Progenitor cell of endocrine pancreas (in vitro differentiated cells): ENCODE results near the gene TOMM20. TPM values are rescaled to one million over a fixed set of nuclear protein-coding genes. Genes with fewer than 3 reads are reported as not detected.
"Not testable (repeated sequence)": the region's sequence is repeated elsewhere in the genome, so short reads cannot be mapped to it uniquely, and the experiment has no call there.

Experiments
- DNase-seq: peaks from one replicate; pipeline ENCODE4 v3.0.0; 2021; ENCODE audit warnings: low spot score; ENCODE audit not compliant: unreplicated experiment
- H3K27ac Mint-ChIP-seq: 2 replicates; pipeline ENCODE4 v1.8.0; 2021; ENCODE audit warnings: mild to moderate bottlenecking, moderate library complexity, mixed read lengths
- H3K27me3 Mint-ChIP-seq: 2 replicates; pipeline ENCODE4 v1.8.0; 2021; ENCODE audit warnings: mixed read lengths
- H3K36me3 Mint-ChIP-seq: 2 replicates; pipeline ENCODE4 v1.8.0; 2022; ENCODE audit warnings: mixed read lengths; ENCODE audit not compliant: insufficient read depth
- H3K4me1 Mint-ChIP-seq: 2 replicates; pipeline ENCODE4 v1.8.0; 2021; ENCODE audit warnings: low read depth, mixed read lengths
- H3K4me3 Mint-ChIP-seq: 2 replicates; pipeline ENCODE4 v1.8.0; 2021; ENCODE audit warnings: low read depth, mild to moderate bottlenecking, moderate library complexity, mixed read lengths
- H3K9me3 Mint-ChIP-seq: 2 replicates; pipeline ENCODE4 v1.8.0; 2021; ENCODE audit warnings: low read depth, mixed read lengths
- CTCF ChIP-seq: fragments of 200-600 bp; sonication (generic); IDR thresholded peaks from one replicate; pipeline ENCODE4 v1.5.0; 2021; ENCODE audit warnings: antibody characterized with exemption, mild to moderate bottlenecking; ENCODE audit not compliant: unreplicated experiment
- total RNA-seq: library from RNA; stranded (reverse); gene quantifications from 2 replicates; pipeline ENCODE4 v1.2.1, GENCODE V29; 2021

TOMM20 gene
- total RNA-seq, 1 donor from 2014 or later, result 110 TPM

- Mint-ChIP-seq H3K4me1 (peaks cover 10% of the 10 kb centered on the region), H3K27me3 (no peaks in the 10 kb centered on the region), H3K9me3 (no peaks in the 10 kb centered on the region), H3K36me3 (peaks cover 3% of the 10 kb centered on the region), H3K4me3 (peak within 1 kb of the TSS; percentile 97), H3K27ac (peak within 1 kb of the TSS; percentile 98)
- peak; percentile 18 for TF ChIP-seq CTCF
- peak; percentile 84 for DNase-seq
Measured at GRCh38 chr1:235160957-235161684, 32.5 kb upstream of the TOMM20 start, which contains the start of gene RBM34. RBM34 (minus strand) TSS chr1:235161250; CDS start chr1:235161226, 24 bp downstream.

GRCh38 chr1:235160383-235160956 lies 31.8 kb upstream of the TOMM20 start:
- no peaks in the 10 kb centered on the region for H3K27me3 Mint-ChIP-seq
- H3K36me3 Mint-ChIP-seq, result peaks cover 3% of the 10 kb centered on the region
- no peak for TF ChIP-seq CTCF
- H3K9me3 Mint-ChIP-seq, result no peaks in the 10 kb centered on the region
- peaks cover 10% of the 10 kb centered on the region for H3K4me1 Mint-ChIP-seq
- H3K4me3 Mint-ChIP-seq, result peak overlapping the region; percentile 97
- no peak for DNase-seq
- H3K27ac Mint-ChIP-seq, result peak overlapping the region; percentile 98

GRCh38 chr1:235159930-235160329 lies 31.3 kb upstream of the TOMM20 start:
- not testable (repeated sequence) for H3K36me3 Mint-ChIP-seq, DNase-seq, H3K9me3 Mint-ChIP-seq, H3K27me3 Mint-ChIP-seq
- Mint-ChIP-seq H3K27ac (peak overlapping the region; percentile 26), H3K4me1 (peaks cover 10% of the 10 kb centered on the region), H3K4me3 (peak overlapping the region; percentile 97)

- not testable (repeated sequence) for DNase-seq
- peak overlapping the region; percentile 97 for H3K4me3 Mint-ChIP-seq
Measured at GRCh38 chr1:235159284-235159683, 30.6 kb upstream of the TOMM20 start.

GRCh38 chr1:235158680-235159079 lies 30.0 kb upstream of the TOMM20 start:
- peaks cover 10% of the 10 kb centered on the region for H3K4me1 Mint-ChIP-seq
- DNase-seq, result no peak
- H3K27me3 Mint-ChIP-seq, result no peaks in the 10 kb centered on the region
- H3K36me3 Mint-ChIP-seq, result peaks cover 11% of the 10 kb centered on the region
- no peaks in the 10 kb centered on the region for H3K9me3 Mint-ChIP-seq
- no peak for TF ChIP-seq CTCF
- no peak overlapping the region for H3K27ac Mint-ChIP-seq
- H3K4me3 Mint-ChIP-seq, result no peak overlapping the region

More at GRCh38 chr1:235159284-235159683, 30.6 kb upstream of the TOMM20 start:
- H3K4me1 Mint-ChIP-seq, result peaks cover 10% of the 10 kb centered on the region
- not testable (repeated sequence) for H3K36me3 Mint-ChIP-seq, H3K27me3 Mint-ChIP-seq, H3K9me3 Mint-ChIP-seq, H3K27ac Mint-ChIP-seq

- no peak overlapping the region for H3K4me3 Mint-ChIP-seq
- no peaks in the 10 kb centered on the region for H3K27me3 Mint-ChIP-seq
- peaks cover 17% of the 10 kb centered on the region for H3K36me3 Mint-ChIP-seq
- TF ChIP-seq CTCF, result no peak
- H3K9me3 Mint-ChIP-seq, result no peaks in the 10 kb centered on the region
- peaks cover 10% of the 10 kb centered on the region for H3K4me1 Mint-ChIP-seq
- DNase-seq, result no peak
- H3K27ac Mint-ChIP-seq, result no peak overlapping the region
Measured at GRCh38 chr1:235157150-235157549, 28.5 kb upstream of the TOMM20 start.
